ENCODE data around the gene SHC1.

SHC1 gene

DNA sequence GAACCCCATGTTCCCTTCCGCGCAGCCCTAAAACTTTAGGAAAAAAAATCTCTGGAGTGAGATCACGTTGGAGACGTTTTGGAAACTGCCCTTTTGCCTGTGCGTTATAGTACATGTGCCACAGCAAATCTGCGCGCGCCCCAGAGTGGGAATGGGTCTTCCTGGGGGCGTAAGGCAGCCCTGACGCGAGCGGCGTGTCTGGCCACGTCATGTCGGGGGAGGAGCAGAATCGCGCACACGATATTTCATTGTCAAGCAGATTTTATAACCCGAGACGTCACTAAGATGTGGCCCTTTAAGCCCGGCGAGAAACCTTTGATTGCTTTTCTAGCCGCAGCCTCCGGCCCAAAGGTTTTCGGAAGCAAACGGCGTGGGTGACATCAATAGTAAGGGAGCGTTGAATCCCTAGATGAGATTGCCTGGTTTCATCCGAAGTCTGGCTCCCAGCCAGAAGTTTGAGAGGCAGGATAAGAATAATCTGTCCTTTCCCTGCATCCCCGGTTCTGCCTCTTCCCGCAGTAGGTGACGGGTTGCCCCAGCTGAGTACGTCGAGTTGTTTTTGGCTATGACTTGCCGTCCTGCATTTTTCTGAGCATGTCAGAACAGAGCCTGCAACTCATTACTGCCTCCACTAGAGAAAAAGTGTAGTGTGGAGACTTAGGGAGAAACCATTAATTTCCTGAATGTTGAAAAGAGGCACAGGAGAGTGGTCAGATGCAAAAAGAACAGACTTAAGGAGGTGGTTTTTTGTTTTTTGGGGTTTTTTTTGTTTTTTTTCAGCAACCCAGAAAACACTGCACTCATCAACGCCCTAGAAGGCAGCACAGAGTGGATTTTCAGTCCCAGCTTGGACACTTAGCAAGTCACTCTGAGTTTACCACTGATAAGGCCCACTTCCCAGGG, 33.2 kb downstream of the SHC1 start:
- peaks cover 0 to 1% of the 10 kb centered on the region in 2 experiments; a peak in 1 of 3 replicates for H3K36me3 ChIP-seq (ENCODE audit: control insufficient read depth in 2 of 2, insufficient read depth in 1 of 2, low read length in 2 of 2)
- no peaks in the 10 kb centered on the region for H3K4me1 ChIP-seq (ENCODE audit: control insufficient read depth, insufficient read depth, low read length)
- H3K27ac ChIP-seq (ENCODE audit: extremely low read depth, low read depth, low read length): peak overlapping the region; percentile 88
- POLR2A ChIA-PET: interaction anchor here (0.8 to 1.7 kb wide), 10 partner anchors 8 to 383 kb away, joined by 3 to 5 read pairs (median 4); partner anchors contain the start of genes FLAD1, KCNN3, PBXIP1 and PYGO2
- no peaks in the 10 kb centered on the region for H3K9me3 ChIP-seq (ENCODE audit: control insufficient read depth, insufficient read depth, low read depth, low read length)
- CTCF ChIA-PET: interaction anchor here (0.5 to 1.5 kb wide), 11 partner anchors 19 to 437 kb away, joined by 3 to 5 read pairs (median 3); partner anchors contain the start of gene PBXIP1
- peak overlapping the region; percentile 61 for H3K4me3 ChIP-seq (ENCODE audit: low read depth, low read length)
- TF ChIP-seq SP3 (tag by site-specific recombination; IDR thresholded peaks at IDR 0.05) (peak; percentile 89; the same call in 1 of the 2 replicates), ZNF169 (tag by site-specific recombination; IDR thresholded peaks at IDR 0.05) (no peak), ZNF747 (tag by site-specific recombination; IDR thresholded peaks at IDR 0.05) (no peak), IKZF3 (tag by site-specific recombination; IDR thresholded peaks at IDR 0.05) (peak; percentile 75; the same call in 1 of the 2 replicates), ZBTB48 (tag by site-specific recombination; IDR thresholded peaks at IDR 0.05) (peak; percentile 88), ZBTB20 (tag by site-specific recombination; IDR thresholded peaks at IDR 0.05) (no peak), ZBTB17 (tag by site-specific recombination; IDR thresholded peaks at IDR 0.05) (peak; percentile 81), ZNF558 (tag by site-specific recombination; IDR thresholded peaks at IDR 0.05) (0 out of 2 replicates have a peak, but pooled peaks have one; percentile 15), ZNF366 (tag by site-specific recombination; conservative IDR thresholded peaks at IDR 0.05) (peak; percentile 75), KLF16 (tag by site-specific recombination; IDR thresholded peaks at IDR 0.05) (no peak; the same call in 1 of the 2 replicates), ZNF792 (tag by site-specific recombination; IDR thresholded peaks at IDR 0.05) (no peak), YY2 (tag by site-specific recombination; IDR thresholded peaks at IDR 0.05) (no peak), ZFP41 (tag by site-specific recombination; IDR thresholded peaks at IDR 0.05; ENCODE audit: borderline replicate concordance) (no peak), GLI4 (tag by site-specific recombination; IDR thresholded peaks at IDR 0.05) (no peak), SP7 (tag by site-specific recombination; IDR thresholded peaks at IDR 0.05) (0 out of 2 replicates have a peak, but pooled peaks have one; percentile 46), ZNF341 (tag by site-specific recombination; IDR thresholded peaks at IDR 0.05; ENCODE audit: low read depth) (no peak), ZNF10 (tag by site-specific recombination; IDR thresholded peaks at IDR 0.05) (peak; percentile 91)
- TF ChIP-seq, protein P1, sequence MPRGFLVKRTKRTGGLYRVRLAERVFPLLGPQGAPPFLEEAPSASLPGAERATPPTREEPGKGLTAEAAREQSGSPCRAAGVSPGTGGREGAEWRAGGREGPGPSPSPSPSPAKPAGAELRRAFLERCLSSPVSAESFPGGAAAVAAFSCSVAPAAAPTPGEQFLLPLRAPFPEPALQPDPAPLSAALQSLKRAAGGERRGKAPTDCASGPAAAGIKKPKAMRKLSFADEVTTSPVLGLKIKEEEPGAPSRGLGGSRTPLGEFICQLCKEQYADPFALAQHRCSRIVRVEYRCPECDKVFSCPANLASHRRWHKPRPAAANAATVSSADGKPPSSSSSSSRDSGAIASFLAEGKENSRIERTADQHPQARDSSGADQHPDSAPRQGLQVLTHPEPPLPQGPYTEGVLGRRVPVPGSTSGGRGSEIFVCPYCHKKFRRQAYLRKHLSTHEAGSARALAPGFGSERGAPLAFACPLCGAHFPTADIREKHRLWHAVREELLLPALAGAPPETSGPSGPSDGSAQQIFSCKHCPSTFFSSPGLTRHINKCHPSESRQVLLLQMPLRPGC (tag by site-specific recombination; IDR thresholded peaks at IDR 0.05): no peak
- TF ChIP-seq, protein P2, sequence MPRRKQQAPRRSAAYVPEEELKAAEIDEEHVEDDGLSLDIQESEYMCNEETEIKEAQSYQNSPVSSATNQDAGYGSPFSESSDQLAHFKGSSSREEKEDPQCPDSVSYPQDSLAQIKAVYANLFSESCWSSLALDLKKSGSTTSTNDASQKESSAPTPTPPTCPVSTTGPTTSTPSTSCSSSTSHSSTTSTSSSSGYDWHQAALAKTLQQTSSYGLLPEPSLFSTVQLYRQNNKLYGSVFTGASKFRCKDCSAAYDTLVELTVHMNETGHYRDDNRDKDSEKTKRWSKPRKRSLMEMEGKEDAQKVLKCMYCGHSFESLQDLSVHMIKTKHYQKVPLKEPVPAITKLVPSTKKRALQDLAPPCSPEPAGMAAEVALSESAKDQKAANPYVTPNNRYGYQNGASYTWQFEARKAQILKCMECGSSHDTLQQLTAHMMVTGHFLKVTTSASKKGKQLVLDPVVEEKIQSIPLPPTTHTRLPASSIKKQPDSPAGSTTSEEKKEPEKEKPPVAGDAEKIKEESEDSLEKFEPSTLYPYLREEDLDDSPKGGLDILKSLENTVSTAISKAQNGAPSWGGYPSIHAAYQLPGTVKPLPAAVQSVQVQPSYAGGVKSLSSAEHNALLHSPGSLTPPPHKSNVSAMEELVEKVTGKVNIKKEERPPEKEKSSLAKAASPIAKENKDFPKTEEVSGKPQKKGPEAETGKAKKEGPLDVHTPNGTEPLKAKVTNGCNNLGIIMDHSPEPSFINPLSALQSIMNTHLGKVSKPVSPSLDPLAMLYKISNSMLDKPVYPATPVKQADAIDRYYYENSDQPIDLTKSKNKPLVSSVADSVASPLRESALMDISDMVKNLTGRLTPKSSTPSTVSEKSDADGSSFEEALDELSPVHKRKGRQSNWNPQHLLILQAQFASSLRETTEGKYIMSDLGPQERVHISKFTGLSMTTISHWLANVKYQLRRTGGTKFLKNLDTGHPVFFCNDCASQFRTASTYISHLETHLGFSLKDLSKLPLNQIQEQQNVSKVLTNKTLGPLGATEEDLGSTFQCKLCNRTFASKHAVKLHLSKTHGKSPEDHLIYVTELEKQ (tag by site-specific recombination; IDR thresholded peaks at IDR 0.05; ENCODE audit: borderline replicate concordance): peak; percentile 4; the same call in 1 of the 2 replicates
- TF ChIP-seq, protein P3, sequence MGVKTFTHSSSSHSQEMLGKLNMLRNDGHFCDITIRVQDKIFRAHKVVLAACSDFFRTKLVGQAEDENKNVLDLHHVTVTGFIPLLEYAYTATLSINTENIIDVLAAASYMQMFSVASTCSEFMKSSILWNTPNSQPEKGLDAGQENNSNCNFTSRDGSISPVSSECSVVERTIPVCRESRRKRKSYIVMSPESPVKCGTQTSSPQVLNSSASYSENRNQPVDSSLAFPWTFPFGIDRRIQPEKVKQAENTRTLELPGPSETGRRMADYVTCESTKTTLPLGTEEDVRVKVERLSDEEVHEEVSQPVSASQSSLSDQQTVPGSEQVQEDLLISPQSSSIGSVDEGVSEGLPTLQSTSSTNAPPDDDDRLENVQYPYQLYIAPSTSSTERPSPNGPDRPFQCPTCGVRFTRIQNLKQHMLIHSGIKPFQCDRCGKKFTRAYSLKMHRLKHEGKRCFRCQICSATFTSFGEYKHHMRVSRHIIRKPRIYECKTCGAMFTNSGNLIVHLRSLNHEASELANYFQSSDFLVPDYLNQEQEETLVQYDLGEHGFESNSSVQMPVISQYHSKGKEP (tag by site-specific recombination; IDR thresholded peaks at IDR 0.05): peak; percentile 77; the same call in 1 of the 2 replicates
- TF ChIP-seq, protein P4, sequence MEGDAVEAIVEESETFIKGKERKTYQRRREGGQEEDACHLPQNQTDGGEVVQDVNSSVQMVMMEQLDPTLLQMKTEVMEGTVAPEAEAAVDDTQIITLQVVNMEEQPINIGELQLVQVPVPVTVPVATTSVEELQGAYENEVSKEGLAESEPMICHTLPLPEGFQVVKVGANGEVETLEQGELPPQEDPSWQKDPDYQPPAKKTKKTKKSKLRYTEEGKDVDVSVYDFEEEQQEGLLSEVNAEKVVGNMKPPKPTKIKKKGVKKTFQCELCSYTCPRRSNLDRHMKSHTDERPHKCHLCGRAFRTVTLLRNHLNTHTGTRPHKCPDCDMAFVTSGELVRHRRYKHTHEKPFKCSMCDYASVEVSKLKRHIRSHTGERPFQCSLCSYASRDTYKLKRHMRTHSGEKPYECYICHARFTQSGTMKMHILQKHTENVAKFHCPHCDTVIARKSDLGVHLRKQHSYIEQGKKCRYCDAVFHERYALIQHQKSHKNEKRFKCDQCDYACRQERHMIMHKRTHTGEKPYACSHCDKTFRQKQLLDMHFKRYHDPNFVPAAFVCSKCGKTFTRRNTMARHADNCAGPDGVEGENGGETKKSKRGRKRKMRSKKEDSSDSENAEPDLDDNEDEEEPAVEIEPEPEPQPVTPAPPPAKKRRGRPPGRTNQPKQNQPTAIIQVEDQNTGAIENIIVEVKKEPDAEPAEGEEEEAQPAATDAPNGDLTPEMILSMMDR (tag by site-specific recombination; IDR thresholded peaks at IDR 0.05): peak; percentile 38; the same call in 1 of the 2 replicates
- TF ChIP-seq, protein P5, sequence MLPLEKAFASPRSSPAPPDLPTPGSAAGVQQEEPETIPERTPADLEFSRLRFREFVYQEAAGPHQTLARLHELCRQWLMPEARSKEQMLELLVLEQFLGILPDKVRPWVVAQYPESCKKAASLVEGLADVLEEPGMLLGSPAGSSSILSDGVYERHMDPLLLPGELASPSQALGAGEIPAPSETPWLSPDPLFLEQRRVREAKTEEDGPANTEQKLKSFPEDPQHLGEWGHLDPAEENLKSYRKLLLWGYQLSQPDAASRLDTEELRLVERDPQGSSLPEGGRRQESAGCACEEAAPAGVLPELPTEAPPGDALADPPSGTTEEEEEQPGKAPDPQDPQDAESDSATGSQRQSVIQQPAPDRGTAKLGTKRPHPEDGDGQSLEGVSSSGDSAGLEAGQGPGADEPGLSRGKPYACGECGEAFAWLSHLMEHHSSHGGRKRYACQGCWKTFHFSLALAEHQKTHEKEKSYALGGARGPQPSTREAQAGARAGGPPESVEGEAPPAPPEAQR (tag by site-specific recombination; IDR thresholded peaks at IDR 0.05): peak; percentile 70; the same call in 1 of the 2 replicates

Measured in HEK293 (cell line).